ENCODE data around the gene NRXN3. TPM values are rescaled to one million over a fixed set of nuclear protein-coding genes. Genes with fewer than 3 reads are reported as not detected.

The NRXN3 gene
- total RNA-seq, 4 donors from 2014 or later = 4.1 to 11.9 (median 5.8) TPM

DNA sequence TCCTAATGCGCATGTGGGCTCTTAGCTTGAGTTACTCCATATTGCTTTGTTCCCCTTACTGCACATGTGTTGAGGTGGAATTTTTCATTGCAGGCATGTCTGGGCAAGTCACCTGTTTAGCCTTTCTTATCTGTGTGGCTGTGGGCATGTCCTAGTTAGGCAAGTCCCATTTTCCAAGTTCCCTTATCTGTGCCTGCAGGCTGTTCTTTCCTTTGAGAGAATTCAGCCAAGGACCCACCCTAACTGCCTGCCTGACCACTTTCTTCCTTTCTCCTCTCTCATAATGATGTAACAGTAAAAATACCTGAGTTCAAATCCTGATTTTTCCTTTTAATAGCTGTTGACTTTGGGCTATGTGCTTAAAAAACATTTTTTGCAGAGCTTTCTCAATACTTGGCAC, 870.6 kb downstream of the NRXN3 start:
- 95 to 100% methylated on average over 1 of the region's 1 CpG for WGBS, 2 donors (ENCODE audit: low coverage in 1 of 2)
- in situ Hi-C loops (cut with MboI; ENCODE audit: low pct_ligation_motif_present in 1 of 4, low pct_unique_long_range_greater_than_20kb in 1 of 4, low sequenced_read_pairs in 3 of 4) = no loop called here

DNA sequence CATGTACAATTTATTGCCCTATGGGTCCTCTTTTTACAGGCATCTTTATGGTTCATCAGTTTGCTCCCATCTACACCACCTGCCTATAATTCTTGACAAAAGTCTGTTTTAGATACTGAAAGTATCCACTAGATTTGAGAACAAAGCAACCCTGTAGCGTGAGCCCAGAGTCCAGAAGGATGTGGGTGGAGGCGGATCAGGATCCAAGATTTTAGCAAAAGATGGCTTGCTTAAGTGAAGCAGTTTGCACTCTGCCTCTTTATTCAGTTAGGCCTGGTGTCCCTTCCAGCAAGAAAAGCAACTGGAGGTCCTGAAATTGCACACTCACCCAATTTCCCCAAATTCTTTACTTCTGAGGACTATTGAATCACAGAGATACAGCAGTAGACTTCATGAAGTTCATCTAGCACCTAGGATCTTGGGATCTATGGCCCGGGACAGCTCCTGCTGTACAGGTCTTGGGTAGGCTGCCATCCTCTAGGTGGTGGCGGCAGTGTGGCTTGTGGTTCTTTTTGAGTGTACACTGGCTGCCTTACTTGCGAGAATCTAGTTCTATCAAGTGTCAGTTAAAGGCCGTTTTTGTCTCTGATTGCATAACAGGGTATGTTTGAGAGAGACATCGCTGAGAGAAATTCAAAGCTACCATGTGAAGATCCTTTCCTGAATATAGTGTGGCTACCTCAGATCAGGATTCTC, 873.2 kb downstream of the NRXN3 start:
- TF ChIP-seq, protein P1, sequence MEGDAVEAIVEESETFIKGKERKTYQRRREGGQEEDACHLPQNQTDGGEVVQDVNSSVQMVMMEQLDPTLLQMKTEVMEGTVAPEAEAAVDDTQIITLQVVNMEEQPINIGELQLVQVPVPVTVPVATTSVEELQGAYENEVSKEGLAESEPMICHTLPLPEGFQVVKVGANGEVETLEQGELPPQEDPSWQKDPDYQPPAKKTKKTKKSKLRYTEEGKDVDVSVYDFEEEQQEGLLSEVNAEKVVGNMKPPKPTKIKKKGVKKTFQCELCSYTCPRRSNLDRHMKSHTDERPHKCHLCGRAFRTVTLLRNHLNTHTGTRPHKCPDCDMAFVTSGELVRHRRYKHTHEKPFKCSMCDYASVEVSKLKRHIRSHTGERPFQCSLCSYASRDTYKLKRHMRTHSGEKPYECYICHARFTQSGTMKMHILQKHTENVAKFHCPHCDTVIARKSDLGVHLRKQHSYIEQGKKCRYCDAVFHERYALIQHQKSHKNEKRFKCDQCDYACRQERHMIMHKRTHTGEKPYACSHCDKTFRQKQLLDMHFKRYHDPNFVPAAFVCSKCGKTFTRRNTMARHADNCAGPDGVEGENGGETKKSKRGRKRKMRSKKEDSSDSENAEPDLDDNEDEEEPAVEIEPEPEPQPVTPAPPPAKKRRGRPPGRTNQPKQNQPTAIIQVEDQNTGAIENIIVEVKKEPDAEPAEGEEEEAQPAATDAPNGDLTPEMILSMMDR (IDR thresholded peaks at IDR 0.05) = no peak
- no peak for TF ChIP-seq POLR2AphosphoS5 (IDR thresholded peaks at IDR 0.05)
- TF ChIP-seq POLR2A (IDR thresholded peaks at IDR 0.05) = no peak
- TF ChIP-seq EP300 (IDR thresholded peaks at IDR 0.05; ENCODE audit: low read depth) = no peak
- Histone ChIP-seq H3K4me3 (no peak overlapping the region), H3K27ac (no peak overlapping the region), H3K4me1 (peaks cover 0 to 12% (median 0%) of the 10 kb centered on the region in 4 donors), H3K36me3 (no peaks in the 10 kb centered on the region), H3K27me3 (no peaks in the 10 kb centered on the region), H3K9me3 (no peaks in the 10 kb centered on the region)
- intact Hi-C loops (cut with DNase I; ENCODE audit: low total_unique reads) = no loop called here
- DNase-seq = no peak
- WGBS, 2 donors (ENCODE audit: low coverage in 1 of 2) = 89 to 91% methylated on average over 7 of the region's 7 CpGs
- in situ Hi-C loops (cut with MboI; ENCODE audit: low pct_ligation_motif_present in 1 of 4, low pct_unique_long_range_greater_than_20kb in 1 of 4, low sequenced_read_pairs in 3 of 4) = no loop called here

More for the DNA sequence above, 870.6 kb downstream of the NRXN3 start:
- no peak for DNase-seq
- intact Hi-C loops (cut with DNase I; ENCODE audit: low total_unique reads) = no loop called here
- no peaks in the 10 kb centered on the region for H3K9me3 ChIP-seq
- H3K4me3 ChIP-seq = no peak overlapping the region
- peaks cover 0 to 11% (median 0%) of the 10 kb centered on the region in 4 donors for H3K4me1 ChIP-seq
- no peaks in the 10 kb centered on the region for H3K27me3 ChIP-seq
- no peak overlapping the region for H3K27ac ChIP-seq
- TF ChIP-seq EP300 (IDR thresholded peaks at IDR 0.05; ENCODE audit: low read depth) (no peak), POLR2A (IDR thresholded peaks at IDR 0.05) (no peak), POLR2AphosphoS5 (IDR thresholded peaks at IDR 0.05) (no peak)
- TF ChIP-seq, protein P1 (IDR thresholded peaks at IDR 0.05) = no peak
- H3K36me3 ChIP-seq = no peaks in the 10 kb centered on the region

DNA sequence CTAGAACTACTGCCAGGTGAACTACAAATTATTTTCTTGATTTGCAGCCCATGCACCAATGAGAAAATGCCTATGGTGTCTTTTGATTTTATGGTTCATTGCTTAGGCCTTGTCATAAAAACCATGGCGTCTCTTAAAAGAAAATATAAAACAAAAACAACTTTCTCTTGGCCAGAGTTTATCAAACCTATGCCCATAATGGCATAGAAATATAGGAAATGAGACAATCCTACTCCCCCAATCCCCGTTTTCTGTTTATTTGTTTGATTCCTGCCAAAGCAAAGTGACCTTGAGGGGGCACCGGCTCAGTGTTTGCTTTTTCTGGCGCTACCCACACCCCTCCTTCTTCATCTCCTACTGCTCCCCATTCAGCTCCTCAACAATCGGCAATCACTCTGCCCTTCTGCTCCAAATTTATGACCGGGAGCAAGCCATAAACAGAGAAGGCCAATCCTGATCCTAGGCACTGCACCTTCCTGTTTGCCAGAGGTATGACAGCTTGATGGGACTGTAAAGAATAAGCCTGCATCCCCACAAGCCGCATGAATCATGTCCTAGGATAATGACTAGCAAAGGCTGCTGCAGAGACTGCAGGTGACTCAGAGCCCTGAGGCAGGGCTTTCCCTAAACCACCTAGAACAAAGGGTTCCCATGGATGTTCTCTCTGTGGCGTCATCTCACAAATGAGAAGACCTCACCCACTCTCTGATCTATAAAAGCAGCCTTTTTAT, 874.9 kb downstream of the NRXN3 start:
- Histone ChIP-seq H3K27me3 (no peaks in the 10 kb centered on the region), H3K36me3 (no peaks in the 10 kb centered on the region), H3K27ac (peak overlapping the region in 1 of 4 donors; percentile 50), H3K4me3 (no peak overlapping the region), H3K9me3 (no peaks in the 10 kb centered on the region), H3K4me1 (peaks cover 0 to 12% (median 0%) of the 10 kb centered on the region in 4 donors)
- 7 to 39% methylated on average over 5 to 8 of the region's 8 CpGs for WGBS, 2 donors (ENCODE audit: low coverage in 1 of 2)
- peak; percentile 29 for DNase-seq
- peak; percentile 22 to 45 (median 26) for TF ChIP-seq POLR2AphosphoS5 (IDR thresholded peaks at IDR 0.05)
- no peak for TF ChIP-seq POLR2A (IDR thresholded peaks at IDR 0.05)
- no peak for TF ChIP-seq EP300 (IDR thresholded peaks at IDR 0.05; ENCODE audit: low read depth)
- intact Hi-C loops (cut with DNase I; ENCODE audit: low total_unique reads) = no loop called here
- in situ Hi-C loops (cut with MboI; ENCODE audit: low pct_ligation_motif_present in 1 of 4, low pct_unique_long_range_greater_than_20kb in 1 of 4, low sequenced_read_pairs in 3 of 4) = no loop called here

DNA sequence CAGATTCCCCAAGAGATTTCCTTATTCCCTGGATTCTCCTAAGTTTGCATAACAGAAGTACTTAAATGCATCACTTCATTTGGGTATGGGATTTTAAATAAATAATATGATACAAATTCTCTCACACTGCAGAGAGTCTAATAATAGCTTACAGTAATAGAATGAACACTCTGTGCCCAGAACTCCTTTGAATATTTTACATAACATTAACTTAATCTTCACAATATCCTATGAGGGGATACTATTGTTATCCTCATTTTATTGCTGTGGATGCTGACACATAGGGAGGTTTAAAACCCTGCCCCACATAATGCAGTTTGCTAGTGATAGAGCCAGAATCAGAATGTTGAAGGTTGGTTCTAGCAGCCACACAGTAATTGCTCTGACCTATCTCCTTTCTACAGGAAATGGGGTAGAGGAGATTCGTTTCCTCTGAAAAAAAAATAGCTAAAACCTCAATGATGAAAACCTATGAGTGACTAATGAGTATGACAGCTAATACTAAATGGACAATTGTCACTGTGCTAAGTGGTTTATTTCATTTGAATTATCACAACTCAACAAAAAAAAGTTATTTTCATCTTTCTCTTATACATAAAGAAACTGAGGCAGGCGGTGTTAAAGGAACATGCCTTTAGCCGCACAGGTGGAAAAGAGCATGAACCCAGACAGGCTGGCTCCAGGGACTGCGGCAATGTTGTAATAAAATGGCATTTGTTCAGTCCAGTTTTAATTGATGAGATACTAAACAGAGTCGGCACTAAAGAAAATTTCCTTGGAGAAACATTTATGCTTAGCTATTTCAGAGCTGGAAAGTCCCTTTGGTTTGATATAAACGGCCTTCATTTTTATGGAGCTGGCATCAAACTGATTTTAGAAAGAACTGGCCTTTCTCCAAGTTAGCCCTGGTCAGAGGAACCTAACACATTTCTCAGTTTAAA, 880.9 kb downstream of the NRXN3 start:
- peak overlapping the region in 3 of 4 donors; percentile 1 to 40 (median 25) for H3K27ac ChIP-seq
- DNase-seq = no peak
- in situ Hi-C loops (cut with MboI; ENCODE audit: low pct_ligation_motif_present in 1 of 4, low pct_unique_long_range_greater_than_20kb in 1 of 4, low sequenced_read_pairs in 3 of 4) (no loop called here), intact Hi-C loops (cut with DNase I; ENCODE audit: low total_unique reads) (no loop called here)
- WGBS, 2 donors (ENCODE audit: low coverage in 1 of 2) = 26 to 28% methylated on average over 6 of the region's 6 CpGs
- H3K4me1 ChIP-seq = peaks cover 0 to 10% (median 0%) of the 10 kb centered on the region in 4 donors
- no peaks in the 10 kb centered on the region for H3K9me3 ChIP-seq
- H3K27me3 ChIP-seq = no peaks in the 10 kb centered on the region
- no peak overlapping the region for H3K4me3 ChIP-seq
- H3K36me3 ChIP-seq = no peaks in the 10 kb centered on the region
- TF ChIP-seq POLR2AphosphoS5 (IDR thresholded peaks at IDR 0.05) = no peak
- TF ChIP-seq POLR2A (IDR thresholded peaks at IDR 0.05) = no peak
- TF ChIP-seq, protein P1 (IDR thresholded peaks at IDR 0.05) = no peak
